ENCODE measurements around the gene TVP23B.

DNA sequence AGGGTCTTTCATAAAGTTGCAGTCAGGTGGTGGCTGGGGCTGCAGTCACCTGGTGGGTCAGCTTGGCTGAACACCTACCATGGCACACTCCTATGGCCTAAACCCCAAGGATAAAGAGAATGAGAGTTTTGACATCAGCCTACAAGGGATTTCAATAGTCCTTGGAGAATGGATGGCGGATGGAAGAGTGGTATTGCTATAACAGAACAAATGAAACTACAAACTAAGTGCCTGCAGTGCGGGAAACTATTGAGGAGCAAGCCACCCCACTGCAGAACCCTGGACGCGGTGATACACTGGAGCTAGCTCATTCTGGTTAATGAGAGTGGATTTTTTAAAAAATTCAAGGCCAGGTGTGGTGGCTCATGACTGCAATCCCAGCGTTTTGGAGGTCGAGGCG lies 74.0 kb downstream of the TVP23B start:
- no peak for TF ChIP-seq CTCF (IDR thresholded peaks at IDR 0.05)
- no peak for TF ChIP-seq POLR2A (IDR thresholded peaks at IDR 0.05)

All from testis (tissue), 2 donors.